Adrenal gland (tissue), 5 donors: ENCODE measurements around the gene DPP8.

Experiments used
- CTCF ChIP-seq, 6 experiments: fragments of 450-650 bp in 4 of 6; fragments of 200-600 bp in 2 of 6; sonication (generic) in 1 of 6; IDR thresholded peaks; 1 replicate in 5 of 6; 2 replicates in 1 of 6; pipeline versions ENCODE4 v1.5.1 to v1.8.0; 2016 to 2021; ENCODE audit warnings: antibody characterized with exemption in 6 of 6, mild to moderate bottlenecking in 2 of 6, moderate library complexity in 1 of 6
- POLR2A ChIP-seq, 2 donors: fragments of 450-650 bp; IDR thresholded peaks; one replicate each; pipeline ENCODE4 v1.6.1; 2017; ENCODE audit warnings: antibody characterized with exemption in 2 of 2, mild to moderate bottlenecking in 2 of 2, moderate library complexity in 1 of 2
- donor health status: DM: no; HTN: no; CAD: no.

GRCh38 chr15:65399001-65399706, 118.3 kb downstream of the DPP8 start:
- TF ChIP-seq CTCF (IDR thresholded peaks at IDR 0.05) (no peak), POLR2A (IDR thresholded peaks at IDR 0.05) (no peak)
